Measurements from ENCODE around the gene MRPS14.

The MRPS14 gene

GRCh38 chr1:174963529-174964125, 59.6 kb downstream of the MRPS14 start:
- FAIRE-seq (no peak), DNase-seq (ENCODE audit: insufficient read length, low spot score) (no peak)
- TF ChIP-seq PAX5 (IDR thresholded peaks at IDR 0.05; ENCODE audit: insufficient read depth, low read length, severe bottlenecking) (no peak), POLR2A (IDR thresholded peaks at IDR 0.05; ENCODE audit: low read depth, low read length) (no peak), POLR2AphosphoS5 (IDR thresholded peaks at IDR 0.05; ENCODE audit: low read depth, low read length) (no peak), POU2F2 (IDR thresholded peaks at IDR 0.05; ENCODE audit: low read depth, low read length) (no peak), SPI1 (IDR thresholded peaks at IDR 0.05; ENCODE audit: low read depth, low read length) (no peak), TAF1 (IDR thresholded peaks at IDR 0.05; ENCODE audit: low read depth, low read length) (no peak)

Data from GM12891 (cell line).